Transverse colon (tissue), 4 donors: ENCODE data around the gene MYDGF.

Experiments used
- CTCF ChIP-seq, 5 experiments: fragments of 200-600 bp in 3 of 5; fragments of 450-650 bp in 2 of 5; sonication (generic) in 3 of 5; IDR thresholded peaks; 1 replicate in 2 of 5; 2 replicates in 3 of 5; pipeline ENCODE4 v1.5.1; 2016 to 2017; ENCODE audit warnings: antibody characterized with exemption in 5 of 5, inconsistent platforms in 3 of 5, mild to moderate bottlenecking in 2 of 5, moderate library complexity in 1 of 5
- POLR2A ChIP-seq: fragments of 450-650 bp; IDR thresholded peaks from one replicate; pipeline ENCODE4 v1.6.1; 2016; ENCODE audit warnings: antibody characterized with exemption, mild to moderate bottlenecking, moderate library complexity
- POLR2AphosphoS5 ChIP-seq, 3 donors: sonication (generic); formaldehyde crosslinking; IDR thresholded peaks; one replicate each; pipeline ENCODE4 v1.6.1; 2016; ENCODE audit warnings: antibody characterized with exemption in 3 of 3

GRCh38 chr19:4636151-4636717 lies 33.9 kb downstream of the MYDGF start:
- TF ChIP-seq POLR2A: no peak
- peak; percentile 85 to 98 (median 98) for TF ChIP-seq CTCF (IDR thresholded peaks at IDR 0.05)
- no peak for TF ChIP-seq POLR2AphosphoS5 (IDR thresholded peaks at IDR 0.05)
